H1 (cell line): ENCODE data around the gene INPPL1. TPM values are rescaled to one million over a fixed set of nuclear protein-coding genes. Genes with fewer than 3 reads are reported as not detected.

Source experiments
- CTCF ChIA-PET: fragments of 300-600 bp; sonication (Branson Sonifier 250); formaldehyde crosslinking; loops from one replicate; lab custom pipeline; 2021; ENCODE audit not compliant: partially characterized antibody; lab: Charles Lee
- POLR2A ChIA-PET: fragments of 300-600 bp; sonication (Branson Sonifier 250); formaldehyde crosslinking; loops from one replicate; lab custom pipeline; 2021; ENCODE audit warnings: inconsistent platforms; ENCODE audit not compliant: partially characterized antibody; lab: Charles Lee
- DNase-seq, 2 experiments: peaks; one replicate each; pipeline versions ENCODE4 v3.0.0 to v3.0.0-alpha.2; 2010 to 2022; ENCODE audit warnings: low spot score in 2 of 2, low read depth in 1 of 2, mixed read lengths in 1 of 2
- FAIRE-seq: peaks from 2 replicates; lab custom pipeline; 2011; peaks lifted over from hg19 to GRCh38; lab: Jason Lieb, UNC
- H2AFZ ChIP-seq: 2 replicates; pipeline ENCODE4 v1.8.1; 2012; ENCODE audit warnings: low read length, inconsistent platforms
- H2AK5ac ChIP-seq: 2 replicates; pipeline ENCODE4 v1.6.1; 2013; ENCODE audit warnings: low read depth, low read length
- H2BK120ac ChIP-seq: replicated peaks from 2 replicates; pipeline ENCODE3; 2013; ENCODE audit warnings: low read depth, low read length, inconsistent platforms
- H2BK12ac ChIP-seq: 2 replicates; pipeline ENCODE4 v1.6.1; 2013; ENCODE audit warnings: low read depth, low read length
- H2BK15ac ChIP-seq: 2 replicates; pipeline ENCODE4 v1.6.1; 2013; ENCODE audit warnings: low read length
- H2BK20ac ChIP-seq: 2 replicates; pipeline ENCODE4 v1.6.1; 2013; ENCODE audit warnings: low read length
- H2BK5ac ChIP-seq: 2 replicates; pipeline ENCODE4 v1.6.1; 2013; ENCODE audit warnings: low read depth, low read length
- H3K14ac ChIP-seq: 2 replicates; pipeline ENCODE4 v1.6.1; 2013; ENCODE audit warnings: inconsistent platforms; ENCODE audit not compliant: insufficient read length
- H3K18ac ChIP-seq: 2 replicates; pipeline ENCODE4 v1.6.1; 2013; ENCODE audit warnings: low read length; ENCODE audit errors: extremely low read depth
- H3K23ac ChIP-seq: 2 replicates; pipeline ENCODE4 v1.6.1; 2013; ENCODE audit warnings: inconsistent platforms; ENCODE audit not compliant: insufficient read length
- H3K23me2 ChIP-seq: 2 replicates; pipeline ENCODE4 v1.6.1; 2013; ENCODE audit warnings: low read depth, low read length
- H3K27ac ChIP-seq: 2 replicates; pipeline ENCODE4 v1.6.1; 2011; ENCODE audit warnings: low read depth, low read length, inconsistent platforms
- H3K27me3 ChIP-seq, 4 experiments: replicated peaks in 1 of 4; 1 replicate in 1 of 4; 2 replicates in 3 of 4; pipeline versions ENCODE4 v1.6.1 to v1.8.1; 2011 to 2013; ENCODE audit warnings: low read length in 3 of 4, mild to moderate bottlenecking in 3 of 4, inconsistent platforms in 2 of 4, mixed read lengths in 2 of 4, moderate library complexity in 1 of 4; ENCODE audit not compliant: control insufficient read depth in 3 of 4, insufficient read depth in 3 of 4; ENCODE audit errors: extremely low read depth in 1 of 4
- H3K36me3 ChIP-seq, 4 experiments: 2 replicates each; pipeline versions ENCODE4 v1.6.1 to v1.8.1; 2011 to 2013; ENCODE audit warnings: mild to moderate bottlenecking in 4 of 4, low read length in 3 of 4, moderate library complexity in 2 of 4, control low read depth in 1 of 4, inconsistent platforms in 1 of 4; ENCODE audit not compliant: insufficient read depth in 4 of 4, control insufficient read depth in 2 of 4
- H3K4ac ChIP-seq: replicated peaks from 2 replicates; pipeline ENCODE3; 2013; ENCODE audit warnings: low read length, low read depth, mixed read lengths, inconsistent platforms; ENCODE audit not compliant: insufficient read length
- H3K4me1 ChIP-seq, 4 experiments: replicated peaks in 1 of 4; 1 replicate in 1 of 4; 2 replicates in 3 of 4; pipeline versions ENCODE4 v1.6.1 to v1.8.1; 2011 to 2013; ENCODE audit warnings: low read length in 3 of 4, inconsistent platforms in 2 of 4, mixed read lengths in 1 of 4; ENCODE audit not compliant: insufficient read depth in 4 of 4, control insufficient read depth in 3 of 4
- H3K4me2 ChIP-seq, 2 experiments: 2 replicates each; pipeline versions ENCODE4 v1.6.1 to v1.8.1; 2011 to 2013; ENCODE audit warnings: low read depth in 2 of 2, low read length in 2 of 2, control low read depth in 1 of 2, inconsistent platforms in 1 of 2, mild to moderate bottlenecking in 1 of 2; ENCODE audit not compliant: insufficient read depth in 1 of 2
- H3K4me3 ChIP-seq, 4 experiments: fragments of 200-600, 300-600 bp in 1 of 4; sonication (generic), shearing (Covaris generic), sonication (Bioruptor Twin) in 1 of 4; 2 replicates each; pipeline versions ENCODE4 v1.5.1 to v1.8.1; 2011 to 2016; ENCODE audit warnings: low read length in 4 of 4, low read depth in 3 of 4, control low read depth in 2 of 4, inconsistent platforms in 2 of 4, mild to moderate bottlenecking in 2 of 4, mixed read lengths in 1 of 4, moderate library complexity in 1 of 4; ENCODE audit not compliant: insufficient read depth in 2 of 4; ENCODE audit errors: extremely low read depth in 1 of 4
- H3K56ac ChIP-seq: replicated peaks from 2 replicates; pipeline ENCODE3; 2013; ENCODE audit warnings: low read depth, mild to moderate bottlenecking, mixed read lengths, low read length, inconsistent platforms; ENCODE audit not compliant: insufficient read length
- H3K79me1 ChIP-seq: 2 replicates; pipeline ENCODE4 v1.6.1; 2013; ENCODE audit warnings: low read depth, low read length, control low read depth
- H3K79me2 ChIP-seq, 2 experiments: 2 replicates each; pipeline versions ENCODE4 v1.6.1 to v1.8.1; 2012 to 2013; ENCODE audit warnings: low read length in 2 of 2, mild to moderate bottlenecking in 2 of 2, inconsistent platforms in 1 of 2; ENCODE audit not compliant: insufficient read depth in 2 of 2, control insufficient read depth in 1 of 2
- H3K9ac ChIP-seq, 4 experiments: replicated peaks in 1 of 4; 1 replicate in 1 of 4; 2 replicates in 3 of 4; pipeline versions ENCODE4 v1.6.1 to v1.8.1; 2011 to 2013; ENCODE audit warnings: low read depth in 3 of 4, low read length in 3 of 4, control low read depth in 2 of 4, mild to moderate bottlenecking in 2 of 4, moderate library complexity in 2 of 4, inconsistent platforms in 1 of 4; ENCODE audit errors: extremely low read depth in 1 of 4
- H3K9me3 ChIP-seq, 2 experiments: 2 replicates each; pipeline versions ENCODE4 v1.6.1 to v1.8.1; 2012 to 2013; ENCODE audit warnings: mild to moderate bottlenecking in 2 of 2, moderate library complexity in 2 of 2, control low read depth in 1 of 2, inconsistent platforms in 1 of 2, low read depth in 1 of 2, low read length in 1 of 2, mixed read lengths in 1 of 2; ENCODE audit not compliant: insufficient read depth in 2 of 2
- H4K20me1 ChIP-seq, 2 experiments: replicated peaks in 1 of 2; 2 replicates each; pipeline versions ENCODE3 to v1.8.1; 2011 to 2013; ENCODE audit warnings: inconsistent platforms in 2 of 2, low read length in 2 of 2, mild to moderate bottlenecking in 1 of 2; ENCODE audit not compliant: insufficient read depth in 2 of 2, control insufficient read depth in 1 of 2
- H4K5ac ChIP-seq: 2 replicates; pipeline ENCODE4 v1.6.1; 2013; ENCODE audit warnings: low read length, low read depth, mixed read lengths, inconsistent platforms; ENCODE audit not compliant: insufficient read length
- H4K8ac ChIP-seq: 2 replicates; pipeline ENCODE4 v1.8.0; 2013; ENCODE audit warnings: mild to moderate bottlenecking, moderate library complexity, low read length, inconsistent platforms; ENCODE audit not compliant: insufficient read depth; ENCODE audit errors: extremely low read depth
- H4K91ac ChIP-seq: replicated peaks from 2 replicates; pipeline ENCODE3; 2013; ENCODE audit warnings: low read length, mixed read lengths, inconsistent platforms; ENCODE audit not compliant: insufficient read length
- ASH2L ChIP-seq: fragments of 200-600, 300-600 bp; sonication (generic); IDR thresholded peaks from one replicate; pipeline ENCODE4 v1.7.1; 2017; ENCODE audit warnings: low read length
- BACH1 ChIP-seq: IDR thresholded peaks from 2 replicates; pipeline ENCODE4 v1.6.1; 2012; ENCODE audit warnings: low read length, improper control_type of control experiment
- BCL11A ChIP-seq, 2 experiments: IDR thresholded peaks; one replicate each; pipeline ENCODE4 v1.6.1; 2011; ENCODE audit warnings: low read depth in 2 of 2, low read length in 2 of 2, mild to moderate bottlenecking in 2 of 2
- CHD1 ChIP-seq: IDR thresholded peaks from 2 replicates; pipeline ENCODE4 v1.6.1; 2012; ENCODE audit warnings: low read depth, low read length, improper control_type of control experiment
- CREB1 ChIP-seq: IDR thresholded peaks from 2 replicates; pipeline ENCODE4 v1.6.1; 2012; ENCODE audit warnings: inconsistent platforms
- CTBP2 ChIP-seq: IDR thresholded peaks from 2 replicates; pipeline ENCODE4 v1.7.0; 2011; ENCODE audit warnings: borderline replicate concordance, mild to moderate bottlenecking, moderate library complexity, mixed read lengths, low read length; ENCODE audit not compliant: insufficient read depth, insufficient read length
- KDM5A ChIP-seq: fragments of 200-600 bp; IDR thresholded peaks from 2 replicates; pipeline ENCODE4 v1.7.1; 2012; ENCODE audit warnings: mild to moderate bottlenecking, low read length, inconsistent platforms, mixed read lengths
- RAD21 ChIP-seq, 2 experiments: IDR thresholded peaks in 1 of 2; conservative IDR thresholded peaks in 1 of 2; 2 replicates each; pipeline ENCODE4 v1.6.1; 2011; ENCODE audit warnings: low read depth in 2 of 2, low read length in 2 of 2, improper control_type of control experiment in 1 of 2, inconsistent platforms in 1 of 2, mild to moderate bottlenecking in 1 of 2, moderate library complexity in 1 of 2
- TBP ChIP-seq: IDR thresholded peaks from 2 replicates; pipeline ENCODE4 v1.6.1; 2011; ENCODE audit warnings: low read depth, low read length, improper control_type of control experiment
- TEAD4 ChIP-seq: IDR thresholded peaks from 2 replicates; pipeline ENCODE4 v1.6.1; 2012; ENCODE audit warnings: low read depth, low read length, inconsistent platforms, mixed read lengths
- WGBS, 2 experiments: shearing (Covaris generic) in 1 of 2; methylation state at CpG; one replicate each; pipeline versions ENCODE4 v1.1.6 to v1.1.7; 2013 to 2015; ENCODE audit warnings: low lambda C conversion rate in 2 of 2, mixed read lengths in 2 of 2, inconsistent platforms in 1 of 2, low coverage in 1 of 2, missing lambda C conversion rate in 1 of 2; ENCODE audit not compliant: insufficient replicate concordance in 2 of 2, insufficient coverage in 1 of 2, insufficient read length in 1 of 2; ENCODE audit errors: extremely low coverage in 1 of 2, missing lambda C conversion rate in 1 of 2; 5-methylcytosine and 5-hydroxymethylcytosine counted together
- polyA plus RNA-seq, 7 experiments: library from polyadenylated mRNA; depleted of rRNA in 3 of 7; stranded (reverse) in 5 of 7; unstranded in 2 of 7; fragments of >200 nt in 5 of 7; fragments of 200-250 nt in 2 of 7; gene quantifications; 1 replicate in 5 of 7; 2 replicates in 1 of 7; 4 replicates in 1 of 7; pipeline versions ENCODE4 v1.2.1 to v1.2.3, GENCODE V29; 2011 to 2013; ENCODE audit warnings: missing spikeins in 2 of 7, mixed read lengths in 2 of 7
- total RNA-seq: library from RNA; stranded (reverse); fragmentation: NEBNext Ultra II Directional; extraction: Animal tissue kit (Norgen Biotek cat#: 25700); gene quantifications from 2 replicates; pipeline ENCODE4 v1.2.1, GENCODE V29; 2021
- TF ChIP-seq, protein P1 (sequence below): IDR thresholded peaks from 2 replicates; pipeline ENCODE4 v1.6.1; 2011; ENCODE audit warnings: low read depth, mild to moderate bottlenecking, low read length; ENCODE audit not compliant: insufficient read depth
- TF ChIP-seq, protein P2 (sequence below): IDR thresholded peaks from 2 replicates; pipeline ENCODE4 v1.6.1; 2011; ENCODE audit warnings: low read length, improper control_type of control experiment
- TF ChIP-seq, protein P3 (sequence below): IDR thresholded peaks from 2 replicates; pipeline ENCODE4 v1.6.1; 2012; ENCODE audit warnings: inconsistent platforms

INPPL1 gene
- total and polyA plus RNA-seq, 2 of the 8 experiments (the other 6 are each of a cell fraction or from before 2014, with no cell fraction given) = 54.5 to 79.5 TPM

DNA sequence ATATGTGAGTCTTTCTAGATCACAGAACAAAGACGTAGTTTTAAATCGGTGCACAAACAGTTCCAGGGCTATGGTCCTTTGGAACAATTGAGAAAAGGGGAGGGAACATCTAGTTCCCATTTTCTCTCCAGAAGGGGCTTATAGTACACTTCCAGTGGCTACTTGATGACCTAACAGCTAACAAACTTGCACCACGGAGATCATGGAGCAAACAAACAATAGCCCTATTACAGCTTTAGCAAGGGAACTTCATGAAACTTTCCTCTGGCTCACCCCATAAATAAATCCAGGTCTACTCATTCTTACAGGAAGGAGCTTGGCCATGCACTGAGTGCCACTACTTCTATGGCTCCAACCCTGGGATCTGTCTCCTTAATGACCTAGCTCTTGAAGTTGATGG is 16.3 kb upstream of the INPPL1 start:
- 92% methylated on average over 3 of the region's 3 CpGs; no CpG with 5 or more reads in 1 of the 2 experiments for WGBS, 2 experiments
- Histone ChIP-seq H3K18ac (no peak overlapping the region), H3K56ac (no peak overlapping the region), H3K23me2 (no peaks in the 10 kb centered on the region), H3K9me3 (no peaks in the 10 kb centered on the region), H3K27me3 (no peaks in the 10 kb centered on the region), H3K4me1 (no peaks in the 10 kb centered on the region), H3K27ac (no peak overlapping the region), H2BK20ac (no peak overlapping the region), H3K9ac (no peak overlapping the region), H4K20me1 (no peaks in the 10 kb centered on the region), H2AK5ac (no peak overlapping the region), H2AFZ (no peak overlapping the region), H2BK15ac (no peak overlapping the region), H3K79me1 (no peaks in the 10 kb centered on the region), H3K4me3 (no peak overlapping the region), H4K5ac (no peak overlapping the region), H2BK5ac (no peak overlapping the region), H2BK120ac (no peak overlapping the region), H4K8ac (no peak overlapping the region), H2BK12ac (no peak overlapping the region), H3K4ac (no peak overlapping the region), H3K36me3 (no peaks in the 10 kb centered on the region), H3K14ac (no peak overlapping the region), H4K91ac (no peak overlapping the region), H3K4me2 (no peak overlapping the region), H3K79me2 (no peaks in the 10 kb centered on the region), H3K23ac (no peak overlapping the region)
- DNase-seq (no peak), FAIRE-seq (no peak)
- POLR2A ChIA-PET = interaction anchor here (0.7 to 1.5 kb wide), 5 partner anchors 13 to 32 kb away, joined by 3 to 4 read pairs (median 4); no protein-coding TSS in a partner anchor
- CTCF ChIA-PET = interaction anchor here (0.7 to 3.0 kb wide), 5 partner anchors 19 to 223 kb away, joined by 3 to 19 read pairs (median 3); no protein-coding TSS in a partner anchor
- TF ChIP-seq, protein P1, sequence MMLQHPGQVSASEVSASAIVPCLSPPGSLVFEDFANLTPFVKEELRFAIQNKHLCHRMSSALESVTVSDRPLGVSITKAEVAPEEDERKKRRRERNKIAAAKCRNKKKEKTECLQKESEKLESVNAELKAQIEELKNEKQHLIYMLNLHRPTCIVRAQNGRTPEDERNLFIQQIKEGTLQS = no peak
- TF ChIP-seq ASH2L = no peak
- TF ChIP-seq KDM5A = no peak
- TF ChIP-seq CHD1 = no peak
- no peak for TF ChIP-seq RAD21 (IDR thresholded peaks at IDR 0.05 in 1 of 2, conservative IDR thresholded peaks at IDR 0.05 in 1 of 2; ENCODE audit: low read depth in 2 of 2, low read length in 2 of 2)
- TF ChIP-seq, protein P2, sequence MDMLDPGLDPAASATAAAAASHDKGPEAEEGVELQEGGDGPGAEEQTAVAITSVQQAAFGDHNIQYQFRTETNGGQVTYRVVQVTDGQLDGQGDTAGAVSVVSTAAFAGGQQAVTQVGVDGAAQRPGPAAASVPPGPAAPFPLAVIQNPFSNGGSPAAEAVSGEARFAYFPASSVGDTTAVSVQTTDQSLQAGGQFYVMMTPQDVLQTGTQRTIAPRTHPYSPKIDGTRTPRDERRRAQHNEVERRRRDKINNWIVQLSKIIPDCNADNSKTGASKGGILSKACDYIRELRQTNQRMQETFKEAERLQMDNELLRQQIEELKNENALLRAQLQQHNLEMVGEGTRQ = no peak
- no peak for TF ChIP-seq TBP
- TF ChIP-seq, protein P3, sequence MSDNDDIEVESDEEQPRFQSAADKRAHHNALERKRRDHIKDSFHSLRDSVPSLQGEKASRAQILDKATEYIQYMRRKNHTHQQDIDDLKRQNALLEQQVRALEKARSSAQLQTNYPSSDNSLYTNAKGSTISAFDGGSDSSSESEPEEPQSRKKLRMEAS = no peak
- no peak for TF ChIP-seq CTBP2
- no peak for TF ChIP-seq CREB1
- TF ChIP-seq BACH1 = no peak
- TF ChIP-seq BCL11A (IDR thresholded peaks at IDR 0.05; ENCODE audit: low read depth in 2 of 2, low read length in 2 of 2) = no peak
- no peak for TF ChIP-seq TEAD4
- TF ChIP-seq, all 59 proteins: peak for 0
